GM11168 (cell line): ENCODE measurements around the gene GH1.

Source experiments
- in situ Hi-C: fragments of 300-500 bp; cut with MboI; formaldehyde crosslinking; loops from one replicate; pipeline ENCODE4 v1.12.0; 2022; ENCODE audit warnings: low sequenced_read_pairs; ENCODE audit not compliant: unreplicated experiment

The GH1 gene

DNA sequence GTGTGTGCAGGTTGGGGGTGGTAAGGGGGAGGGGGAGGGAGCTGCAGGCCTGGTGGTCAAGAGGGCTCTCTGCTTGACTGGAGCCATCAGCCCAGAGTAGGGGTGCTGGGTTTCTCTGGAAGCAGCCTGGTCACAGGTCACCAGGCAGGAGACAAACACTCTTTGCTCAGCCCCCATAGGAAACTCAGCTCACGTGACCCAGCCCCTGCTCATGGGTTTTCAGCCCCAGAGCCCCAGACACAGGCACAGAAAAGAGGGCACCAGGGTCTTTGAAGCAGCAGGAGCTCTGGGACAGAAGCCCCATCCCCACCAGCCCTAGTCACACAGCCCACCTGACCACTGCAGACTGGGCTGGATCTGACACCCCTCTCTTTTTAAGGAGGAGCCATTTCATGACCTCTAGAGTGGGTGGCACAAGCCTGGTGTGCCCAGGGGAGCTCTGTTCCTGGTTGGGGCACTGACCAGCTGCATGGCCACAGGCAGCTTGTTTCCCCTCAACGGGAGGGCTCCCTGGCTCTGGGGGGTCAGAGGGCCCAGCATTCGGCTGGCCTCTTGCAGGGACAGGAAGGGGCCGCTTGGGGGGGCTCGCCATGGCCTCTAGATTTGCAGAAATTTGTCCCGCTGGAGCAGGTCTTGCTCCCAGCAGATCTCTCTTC is 27.3 kb upstream of the GH1 start:
- in situ Hi-C loops: loop anchor here (25.0 kb wide), 1 partner anchor 191 kb away; the partner anchor contains the start of gene ERN1

DNA sequence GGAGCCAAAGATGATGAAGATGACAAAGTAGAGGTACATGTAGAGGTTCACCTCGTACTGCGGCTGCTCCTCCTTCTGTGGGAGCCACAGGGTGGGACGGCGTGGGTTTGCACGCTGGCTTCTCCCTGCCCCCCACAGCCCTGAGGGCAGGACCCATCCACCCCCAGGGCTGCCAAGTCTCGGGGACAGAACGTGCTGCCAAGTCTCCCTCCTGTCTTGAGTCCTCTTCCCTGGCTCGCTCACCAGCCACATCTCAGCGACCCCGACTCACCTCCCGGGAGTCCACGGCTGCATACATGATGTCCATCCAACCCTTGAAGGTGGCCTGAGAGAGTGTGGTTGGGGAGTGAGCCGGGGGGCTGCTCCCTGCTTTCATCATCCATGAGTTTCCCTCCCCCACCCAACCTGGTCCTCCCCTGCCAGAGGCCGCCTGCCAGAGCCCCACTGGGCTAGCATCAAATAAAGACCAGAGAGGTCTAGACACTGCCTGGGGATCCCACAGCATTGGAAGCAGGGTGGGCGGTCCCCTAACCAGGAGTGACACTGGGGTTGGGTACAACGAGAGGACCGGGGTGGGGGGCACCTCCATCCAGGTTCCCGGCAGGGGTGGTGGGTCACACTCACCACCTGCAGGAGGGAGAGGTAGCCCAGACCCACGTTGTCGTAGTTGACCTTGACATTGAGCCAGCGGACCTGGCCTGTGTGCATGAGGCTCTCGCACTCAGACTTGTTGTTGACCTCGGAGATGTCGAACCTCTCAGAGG is 26.3 kb upstream of the GH1 start:
- in situ Hi-C loops: loop anchor here (25.0 kb wide), 1 partner anchor 192 kb away; the partner anchor contains the start of gene ERN1

- in situ Hi-C loops: loop anchor here (25.0 kb wide), 1 partner anchor 194 kb away; the partner anchor contains the start of gene ERN1
Measured at GRCh38 chr17:63943745-63944144, 25.1 kb upstream of the GH1 start.

GRCh38 chr17:63942309-63942985 is 23.8 kb upstream of the GH1 start:
- in situ Hi-C loops: loop anchor here (25.0 kb wide), 1 partner anchor 195 kb away; the partner anchor contains the start of gene ERN1

DNA sequence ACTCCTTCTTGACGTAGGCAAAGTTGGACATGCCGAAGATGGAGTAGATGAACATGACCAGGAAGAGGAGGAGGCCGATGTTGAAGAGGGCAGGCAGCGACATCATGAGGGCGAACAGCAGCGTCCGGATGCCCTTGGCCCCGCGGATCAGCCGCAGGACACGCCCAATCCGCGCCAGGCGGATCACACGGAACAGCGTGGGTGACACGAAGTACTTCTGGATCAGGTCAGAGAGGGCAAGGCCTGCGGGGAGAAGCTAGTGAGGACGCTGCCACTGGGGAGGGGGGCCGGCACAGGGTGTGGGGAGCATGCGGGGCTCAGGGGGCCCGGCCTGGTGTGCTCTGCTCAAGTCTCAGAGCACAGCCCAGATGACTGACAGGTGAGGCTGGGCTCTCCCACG is 23.1 kb upstream of the GH1 start:
- in situ Hi-C loops: loop anchor here (25.0 kb wide), 1 partner anchor 196 kb away; the partner anchor contains the start of gene ERN1

DNA sequence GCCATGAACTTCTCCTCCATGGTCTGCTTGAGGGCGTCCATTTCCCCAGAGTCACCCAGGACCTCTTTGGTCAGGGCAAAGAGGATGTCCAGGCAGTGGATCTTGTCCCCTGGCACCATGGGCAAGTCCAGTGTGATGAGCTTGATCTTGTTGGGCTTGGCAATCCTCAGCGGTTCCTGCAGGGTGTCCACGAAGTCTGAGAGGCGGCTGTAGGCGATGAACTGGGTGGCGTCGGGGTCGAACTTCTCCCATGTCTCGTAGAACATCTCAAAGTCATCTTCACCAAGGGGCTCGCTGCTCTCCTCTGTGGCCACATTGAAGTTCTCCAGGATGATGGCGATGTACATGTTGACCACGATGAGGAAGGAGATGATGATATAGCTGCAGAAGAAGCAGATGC is 22.5 kb upstream of the GH1 start:
- in situ Hi-C loops: loop anchor here (25.0 kb wide), 1 partner anchor 196 kb away; the partner anchor contains the start of gene ERN1

DNA sequence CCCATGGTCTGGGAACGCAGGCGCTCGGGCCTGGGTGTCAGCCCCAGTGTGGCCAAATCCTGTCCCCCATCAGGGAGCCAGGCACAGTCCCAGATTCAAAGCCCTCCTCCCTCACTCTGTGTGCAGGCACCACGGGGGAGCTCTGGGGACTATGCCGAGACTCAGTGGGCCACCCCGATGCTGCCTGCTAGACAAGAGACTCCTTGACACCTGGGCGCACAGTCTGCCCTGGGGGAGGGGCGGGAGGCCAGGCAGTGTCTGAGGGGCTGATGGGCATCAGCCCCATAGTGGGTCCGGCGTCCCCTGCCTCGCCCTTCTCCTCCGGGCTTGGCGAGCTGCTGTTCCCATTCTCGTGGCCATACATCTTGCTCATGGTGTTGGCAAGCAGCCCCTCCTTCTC is 21.9 kb upstream of the GH1 start:
- in situ Hi-C loops: loop anchor here (25.0 kb wide), 1 partner anchor 197 kb away; the partner anchor contains the start of gene ERN1

- in situ Hi-C loops: loop anchor here (25.0 kb wide), 1 partner anchor 197 kb away; the partner anchor contains the start of gene ERN1
Measured at GRCh38 chr17:63939884-63940283, 21.2 kb upstream of the GH1 start.

DNA sequence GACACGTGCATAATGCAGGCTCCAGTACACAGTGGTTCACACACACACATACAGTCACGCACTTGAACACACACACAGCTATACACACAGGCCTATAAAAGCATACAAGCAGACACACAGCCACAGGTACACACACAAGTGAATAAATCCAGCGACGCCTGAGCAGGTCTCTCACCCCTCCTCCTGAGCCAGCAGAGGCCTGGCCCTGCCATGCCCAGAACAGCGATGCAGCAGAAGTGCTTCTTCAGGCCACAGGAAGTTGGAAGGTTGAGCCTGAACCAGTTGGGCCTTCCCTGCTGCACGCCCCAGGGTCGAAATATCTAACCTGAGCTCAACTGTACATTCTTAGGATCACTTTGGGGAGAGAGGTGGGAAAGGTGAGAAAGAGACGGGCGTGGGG is 20.8 kb upstream of the GH1 start:
- in situ Hi-C loops: loop anchor here (25.0 kb wide), 1 partner anchor 198 kb away; the partner anchor contains the start of gene ERN1

GRCh38 chr17:63937920-63938319 is 19.3 kb upstream of the GH1 start:
- in situ Hi-C loops: loop anchor here (25.0 kb wide), 1 partner anchor 199 kb away; the partner anchor contains the start of gene ERN1

- in situ Hi-C loops: loop anchor here (25.0 kb wide), 1 partner anchor 200 kb away; the partner anchor contains the start of gene ERN1
Measured at GRCh38 chr17:63937319-63937718, 18.7 kb upstream of the GH1 start.

- in situ Hi-C loops: loop anchor here (25.0 kb wide), 1 partner anchor 203 kb away; the partner anchor contains the start of gene ERN1
Measured at GRCh38 chr17:63934183-63935112, 15.8 kb upstream of the GH1 start.

GRCh38 chr17:63933598-63933997 is 15.0 kb upstream of the GH1 start:
- in situ Hi-C loops: loop anchor here (25.0 kb wide), 1 partner anchor 204 kb away; the partner anchor contains the start of gene ERN1

GRCh38 chr17:63932721-63933120 is 14.1 kb upstream of the GH1 start:
- in situ Hi-C loops: loop anchor here (25.0 kb wide), 1 partner anchor 205 kb away; the partner anchor contains the start of gene ERN1

DNA sequence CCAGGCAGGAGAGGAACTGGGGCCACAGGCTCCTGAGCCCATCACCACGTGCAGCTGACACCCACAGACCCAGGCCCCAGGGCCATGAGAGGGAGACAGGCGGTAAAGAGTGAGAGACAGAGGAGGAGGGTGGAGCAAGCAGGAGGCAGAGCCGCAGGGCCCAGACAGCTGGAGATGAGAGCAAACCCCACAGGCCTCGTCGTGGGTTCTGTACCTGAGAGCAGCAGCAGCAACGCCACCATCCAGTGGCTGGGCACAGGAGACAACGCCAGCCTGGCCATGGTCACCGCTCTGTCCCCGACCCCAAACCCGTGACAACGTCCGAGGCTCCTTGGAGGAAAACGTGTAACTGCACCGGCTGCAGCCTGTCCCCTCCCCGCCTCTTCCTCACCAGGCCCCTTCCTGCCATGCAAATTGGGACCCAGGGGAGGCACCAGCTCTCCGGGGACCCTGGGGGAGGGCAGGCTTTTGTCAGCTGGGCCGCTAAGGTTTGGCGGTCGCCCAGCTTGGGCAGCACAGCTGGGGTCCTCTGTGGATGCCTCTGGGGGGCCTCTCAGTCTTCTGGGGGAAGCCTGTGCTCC is 13.4 kb upstream of the GH1 start, which contains the start of gene CD79B:
CD79B (minus strand) TSS at position 351 of the 581 bp plus-strand sequence; CDS start at position 281, 70 bp downstream.
- in situ Hi-C loops: loop anchor here (25.0 kb wide), 1 partner anchor 205 kb away; the partner anchor contains the start of gene ERN1

- in situ Hi-C loops: loop anchor here (25.0 kb wide), 1 partner anchor 206 kb away; the partner anchor contains the start of gene ERN1
Measured at GRCh38 chr17:63930951-63931575, 12.4 kb upstream of the GH1 start.

- in situ Hi-C loops: loop anchor here (25.0 kb wide), 1 partner anchor 207 kb away; the partner anchor contains the start of gene ERN1
Measured at GRCh38 chr17:63929860-63930766, 11.5 kb upstream of the GH1 start.
